Body of pancreas (tissue), 4 donors: ENCODE results near the gene DBNDD2.

Experiments used
- POLR2A ChIP-seq, 3 donors: fragments of 450-650 bp; IDR thresholded peaks; one replicate each; pipeline ENCODE4 v1.6.1; 2016; ENCODE audit warnings: antibody characterized with exemption in 3 of 3, mild to moderate bottlenecking in 2 of 3
- TF ChIP-seq, protein P1 (sequence below), 7 experiments: fragments of 450-650 bp in 4 of 7; fragments of 200-600 bp in 3 of 7; sonication (generic) in 3 of 7; IDR thresholded peaks; one replicate each; pipeline ENCODE4 v1.5.1; 2016 to 2019; ENCODE audit warnings: antibody characterized with exemption in 7 of 7

DNA sequence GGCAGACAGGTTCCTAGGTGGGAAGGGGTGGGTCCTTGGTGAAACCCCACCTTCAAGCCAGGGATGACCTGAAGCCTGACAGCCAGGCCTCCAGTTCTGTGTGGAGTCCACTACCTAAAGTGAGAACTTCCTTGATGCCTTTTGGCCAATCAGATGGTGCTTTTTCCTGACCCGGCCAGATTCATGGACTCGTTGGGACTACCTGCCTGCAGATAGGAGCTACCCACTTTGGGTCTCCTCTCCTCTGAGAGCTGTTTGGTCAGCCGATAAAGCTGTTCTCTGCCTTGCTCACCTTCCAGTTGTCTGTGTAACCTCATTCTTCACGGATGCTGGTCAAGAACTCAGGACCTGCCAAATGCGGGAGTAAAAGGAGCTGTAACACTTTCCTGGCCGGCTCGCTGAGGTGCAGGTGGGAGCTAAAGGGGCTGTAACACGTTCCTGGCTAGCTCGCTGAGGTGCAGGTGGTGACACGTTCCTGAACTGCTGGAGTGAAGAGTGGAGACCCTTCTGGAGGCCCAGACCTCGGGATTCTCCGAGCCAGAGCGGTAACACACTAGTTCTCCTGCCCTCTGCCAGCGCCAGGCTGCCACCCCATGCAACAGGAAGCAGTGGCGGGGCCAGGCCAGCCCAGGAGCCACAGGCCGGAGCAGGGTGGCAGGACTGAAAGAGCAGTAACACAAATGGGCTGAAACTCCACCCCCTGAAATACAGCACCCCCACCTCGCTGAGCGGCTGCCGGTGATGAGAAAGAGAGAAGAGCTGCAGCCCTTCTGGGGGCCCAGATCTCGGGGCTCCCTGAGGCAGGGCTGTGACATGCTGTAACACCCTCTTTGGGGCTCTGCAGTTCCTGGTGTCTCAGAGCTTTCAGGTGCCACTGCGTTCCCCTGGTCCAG is 13.6 kb upstream of the DBNDD2 start:
- TF ChIP-seq, protein P1, sequence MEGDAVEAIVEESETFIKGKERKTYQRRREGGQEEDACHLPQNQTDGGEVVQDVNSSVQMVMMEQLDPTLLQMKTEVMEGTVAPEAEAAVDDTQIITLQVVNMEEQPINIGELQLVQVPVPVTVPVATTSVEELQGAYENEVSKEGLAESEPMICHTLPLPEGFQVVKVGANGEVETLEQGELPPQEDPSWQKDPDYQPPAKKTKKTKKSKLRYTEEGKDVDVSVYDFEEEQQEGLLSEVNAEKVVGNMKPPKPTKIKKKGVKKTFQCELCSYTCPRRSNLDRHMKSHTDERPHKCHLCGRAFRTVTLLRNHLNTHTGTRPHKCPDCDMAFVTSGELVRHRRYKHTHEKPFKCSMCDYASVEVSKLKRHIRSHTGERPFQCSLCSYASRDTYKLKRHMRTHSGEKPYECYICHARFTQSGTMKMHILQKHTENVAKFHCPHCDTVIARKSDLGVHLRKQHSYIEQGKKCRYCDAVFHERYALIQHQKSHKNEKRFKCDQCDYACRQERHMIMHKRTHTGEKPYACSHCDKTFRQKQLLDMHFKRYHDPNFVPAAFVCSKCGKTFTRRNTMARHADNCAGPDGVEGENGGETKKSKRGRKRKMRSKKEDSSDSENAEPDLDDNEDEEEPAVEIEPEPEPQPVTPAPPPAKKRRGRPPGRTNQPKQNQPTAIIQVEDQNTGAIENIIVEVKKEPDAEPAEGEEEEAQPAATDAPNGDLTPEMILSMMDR (IDR thresholded peaks at IDR 0.05) = no peak
- no peak for TF ChIP-seq POLR2A (IDR thresholded peaks at IDR 0.05)
